GM12878 (cell line): Measurements from ENCODE around the gene SLC1A7. TPM values are rescaled to one million over a fixed set of nuclear protein-coding genes. Genes with fewer than 3 reads are reported as not detected.

Experiments
- ATAC-seq: fragments of 200-7000 bp; cut with Tn5 transposase; 3 replicates; pipeline ENCODE4 v1.9.1; 2020; ENCODE audit warnings: mild to moderate bottlenecking, moderate library complexity
- BruUV-seq: library from RNA; stranded (reverse); fragments of 400-500 nt; replicated peaks from 2 replicates; lab custom pipeline; 2021; lab: Mats Ljungman, UMichigan
- CTCF ChIA-PET: fragments of 300-600 bp; sonication (Branson Sonifier 250); formaldehyde crosslinking; extraction: SDS; loops from one replicate; lab custom pipeline; 2021; ENCODE audit warnings: inconsistent platforms; lab: Yijun Ruan, JAX
- POLR2A ChIA-PET: fragments of 350-600 bp; formaldehyde crosslinking; extraction: SDS; loops from one replicate; lab custom pipeline; 2021; ENCODE audit warnings: inconsistent platforms; lab: Charles Lee
- RAD21 ChIA-PET: fragments of 300-600 bp; sonication (Branson Sonifier 250); formaldehyde crosslinking; loops from one replicate; lab custom pipeline; 2023; ENCODE audit warnings: antibody characterized with exemption; ENCODE audit not compliant: unreplicated experiment; lab: Charles Lee
- SMC1A ChIA-PET: fragments of 300-600 bp; sonication (Branson Sonifier 250); formaldehyde crosslinking; loops from one replicate; lab custom pipeline; 2023; ENCODE audit not compliant: unreplicated experiment, uncharacterized antibody; lab: Charles Lee
- DNase-seq: peaks from one replicate; pipeline ENCODE4 v3.0.0-alpha.2; 2011; ENCODE audit warnings: low read depth, low spot score
- FAIRE-seq: peaks from 3 replicates; lab custom pipeline; 2011; peaks lifted over from hg19 to GRCh38; lab: Jason Lieb, UNC
- H2AFZ ChIP-seq: 2 replicates; pipeline ENCODE4 v1.6.0; 2011; ENCODE audit warnings: low read depth, low read length, control low read depth; ENCODE audit not compliant: control insufficient read depth
- H3K27ac ChIP-seq: 2 replicates; pipeline ENCODE4 v1.5.1; 2011; ENCODE audit warnings: control low read depth; ENCODE audit not compliant: control insufficient read depth, insufficient read depth
- H3K27me3 ChIP-seq, 2 experiments: replicated peaks in 1 of 2; 2 replicates each; pipeline versions ENCODE4 v1.6.0 to v1.6.1; 2011; ENCODE audit warnings: low read length in 1 of 2; ENCODE audit not compliant: control insufficient read depth in 2 of 2, insufficient read depth in 2 of 2
- H3K36me3 ChIP-seq, 2 experiments: 2 replicates each; pipeline ENCODE4 v1.5.1; 2011; ENCODE audit warnings: low read length in 1 of 2; ENCODE audit not compliant: control insufficient read depth in 2 of 2, insufficient read depth in 2 of 2
- H3K4me1 ChIP-seq: 2 replicates; pipeline ENCODE4 v1.6.1; 2011; ENCODE audit warnings: mild to moderate bottlenecking, low read length, moderate library complexity, mixed read lengths; ENCODE audit not compliant: control insufficient read depth, insufficient read depth
- H3K4me2 ChIP-seq: 2 replicates; pipeline ENCODE4 v1.6.0; 2011; ENCODE audit warnings: control low read depth; ENCODE audit not compliant: control insufficient read depth, insufficient read depth
- H3K4me3 ChIP-seq: fragments of 200-600 bp; sonication (generic); 2 replicates; pipeline ENCODE4 v1.5.1; 2016
- H3K79me2 ChIP-seq: 2 replicates; pipeline ENCODE4 v1.6.0; 2011; ENCODE audit warnings: low read length; ENCODE audit not compliant: control insufficient read depth, insufficient read depth
- H3K9ac ChIP-seq: 2 replicates; pipeline ENCODE4 v1.8.0; 2011; ENCODE audit warnings: low read length, control low read depth, mixed read lengths; ENCODE audit not compliant: control insufficient read depth, insufficient read depth
- H3K9me3 ChIP-seq: replicated peaks from 3 replicates; pipeline ENCODE4 v1.5.1; 2011; ENCODE audit warnings: mild to moderate bottlenecking, low read length; ENCODE audit not compliant: control insufficient read depth, insufficient read depth
- H4K20me1 ChIP-seq: 2 replicates; pipeline ENCODE4 v1.6.0; 2011; ENCODE audit not compliant: control insufficient read depth, insufficient read depth
- CBFB ChIP-seq: IDR thresholded peaks from 2 replicates; pipeline ENCODE4 v1.6.1; 2016; ENCODE audit warnings: antibody characterized with exemption, low read depth
- CEBPB ChIP-seq, 2 experiments: fragments of 150-350 bp in 1 of 2; IDR thresholded peaks; 2 replicates each; pipeline ENCODE4 v1.6.1; 2012 to 2014; ENCODE audit warnings: low read depth in 2 of 2, low read length in 2 of 2, borderline replicate concordance in 1 of 2, inconsistent platforms in 1 of 2
- LARP7 ChIP-seq: fragments of 450-650 bp; IDR thresholded peaks from 2 replicates; pipeline ENCODE4 v1.6.1; 2017; ENCODE audit warnings: mild to moderate bottlenecking
- RB1 ChIP-seq: fragments of 450-650 bp; formaldehyde crosslinking; IDR thresholded peaks from 2 replicates; pipeline ENCODE4 v1.6.1; 2017; ENCODE audit warnings: mild to moderate bottlenecking, borderline replicate concordance
- SRF ChIP-seq, 2 experiments: IDR thresholded peaks; 2 replicates each; pipeline ENCODE4 v1.6.1; 2011; ENCODE audit warnings: low read depth in 2 of 2, low read length in 2 of 2, mild to moderate bottlenecking in 1 of 2, moderate library complexity in 1 of 2
- SUPT20H ChIP-seq: IDR thresholded peaks from 2 replicates; pipeline ENCODE4 v1.6.1; 2011; ENCODE audit warnings: low read depth, mild to moderate bottlenecking, low read length, moderate library complexity, borderline replicate concordance; ENCODE audit not compliant: control insufficient read depth
- ZNF384 ChIP-seq: IDR thresholded peaks from 2 replicates; pipeline ENCODE4 v1.6.1; 2012; ENCODE audit warnings: low read depth, mild to moderate bottlenecking, low read length, improper control_type of control experiment, borderline replicate concordance
- WGBS: methylation state at CpG from one replicate; pipeline ENCODE4 v1.1.6; 2016; ENCODE audit warnings: low lambda C conversion rate; ENCODE audit not compliant: insufficient replicate concordance, insufficient coverage; ENCODE audit errors: missing lambda C conversion rate; 5-methylcytosine and 5-hydroxymethylcytosine counted together
- in situ Hi-C: fragments of 300-500 bp; cut with MboI; formaldehyde crosslinking; loops from 9 replicates; pipeline ENCODE4 v1.14.3; 2018; ENCODE audit warnings: mixed read lengths
- intact Hi-C: fragments of 100-400 bp; cut with micrococcal nuclease; formaldehyde crosslinking; loops from one replicate; pipeline ENCODE4 v1.14.2; 2022; ENCODE audit not compliant: unreplicated experiment
- polyA plus RNA-seq, 11 experiments: library from polyadenylated mRNA; depleted of rRNA in 4 of 11; unstranded in 6 of 11; stranded (reverse) in 5 of 11; fragments of >200 nt; fragmentation: Nextera tagmentation in 4 of 11; fragmentation: Illumina TruSeq in 1 of 11; extraction: Ambion mirVana in 4 of 11; extraction: Trizol in 1 of 11; gene quantifications; 1 replicate in 1 of 11; 2 replicates in 10 of 11; pipeline versions ENCODE4 v1.2.1 to v1.2.3, GENCODE V29; 2011 to 2016; ENCODE audit warnings: inconsistent platforms in 2 of 11, missing spikeins in 2 of 11, low read depth in 1 of 11
- total RNA-seq, 4 experiments: library from RNA; depleted of rRNA in 3 of 4; stranded (reverse); fragments of >200 nt in 3 of 4; fragmentation: Illumina TruSeq in 1 of 4; extraction: Trizol in 1 of 4; gene quantifications; 2 replicates each; pipeline versions ENCODE4 v1.2.1 to v1.2.3, GENCODE V29; 2013 to 2021
- TF ChIP-seq, protein P1 (sequence below): fragments of 450-650 bp; formaldehyde crosslinking; IDR thresholded peaks from 2 replicates; pipeline ENCODE4 v1.4.0; 2020; ENCODE audit warnings: mild to moderate bottlenecking, moderate library complexity
- TF ChIP-seq, protein P2 (sequence below): fragments of 450-650 bp; IDR thresholded peaks from 2 replicates; pipeline ENCODE4 v1.6.1; 2017; ENCODE audit warnings: mild to moderate bottlenecking, moderate library complexity
- TF ChIP-seq, protein P3 (sequence below): fragments of 450-650 bp; IDR thresholded peaks from 2 replicates; pipeline ENCODE4 v1.6.1; 2017; ENCODE audit warnings: antibody characterized with exemption, mild to moderate bottlenecking, moderate library complexity

The SLC1A7 gene
- total and polyA plus RNA-seq, 10 of the 15 experiments (the other 5 are each of a cell fraction or from before 2014, with no cell fraction given) = not detected

DNA sequence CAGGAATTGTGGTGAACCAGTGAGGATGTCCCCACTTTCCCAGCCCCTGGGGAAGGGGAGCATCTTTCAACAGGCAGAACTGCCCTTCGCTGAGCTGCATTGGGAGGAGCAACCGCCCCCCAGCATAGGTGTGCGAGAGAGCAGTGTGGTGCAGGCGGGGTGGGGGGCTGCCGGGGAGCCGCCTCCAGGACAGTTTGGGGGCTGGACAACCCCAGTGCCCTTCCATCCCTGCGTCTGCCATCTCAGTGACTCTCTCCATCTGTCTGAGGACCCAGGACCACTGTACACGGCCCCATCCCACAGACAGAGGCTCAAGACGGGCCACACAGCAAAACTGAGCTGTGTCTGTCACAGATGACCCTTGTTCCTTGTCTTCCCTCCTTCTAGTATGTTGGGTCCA lies 66.3 kb downstream of the SLC1A7 start (continued):
- TF ChIP-seq, protein P1, sequence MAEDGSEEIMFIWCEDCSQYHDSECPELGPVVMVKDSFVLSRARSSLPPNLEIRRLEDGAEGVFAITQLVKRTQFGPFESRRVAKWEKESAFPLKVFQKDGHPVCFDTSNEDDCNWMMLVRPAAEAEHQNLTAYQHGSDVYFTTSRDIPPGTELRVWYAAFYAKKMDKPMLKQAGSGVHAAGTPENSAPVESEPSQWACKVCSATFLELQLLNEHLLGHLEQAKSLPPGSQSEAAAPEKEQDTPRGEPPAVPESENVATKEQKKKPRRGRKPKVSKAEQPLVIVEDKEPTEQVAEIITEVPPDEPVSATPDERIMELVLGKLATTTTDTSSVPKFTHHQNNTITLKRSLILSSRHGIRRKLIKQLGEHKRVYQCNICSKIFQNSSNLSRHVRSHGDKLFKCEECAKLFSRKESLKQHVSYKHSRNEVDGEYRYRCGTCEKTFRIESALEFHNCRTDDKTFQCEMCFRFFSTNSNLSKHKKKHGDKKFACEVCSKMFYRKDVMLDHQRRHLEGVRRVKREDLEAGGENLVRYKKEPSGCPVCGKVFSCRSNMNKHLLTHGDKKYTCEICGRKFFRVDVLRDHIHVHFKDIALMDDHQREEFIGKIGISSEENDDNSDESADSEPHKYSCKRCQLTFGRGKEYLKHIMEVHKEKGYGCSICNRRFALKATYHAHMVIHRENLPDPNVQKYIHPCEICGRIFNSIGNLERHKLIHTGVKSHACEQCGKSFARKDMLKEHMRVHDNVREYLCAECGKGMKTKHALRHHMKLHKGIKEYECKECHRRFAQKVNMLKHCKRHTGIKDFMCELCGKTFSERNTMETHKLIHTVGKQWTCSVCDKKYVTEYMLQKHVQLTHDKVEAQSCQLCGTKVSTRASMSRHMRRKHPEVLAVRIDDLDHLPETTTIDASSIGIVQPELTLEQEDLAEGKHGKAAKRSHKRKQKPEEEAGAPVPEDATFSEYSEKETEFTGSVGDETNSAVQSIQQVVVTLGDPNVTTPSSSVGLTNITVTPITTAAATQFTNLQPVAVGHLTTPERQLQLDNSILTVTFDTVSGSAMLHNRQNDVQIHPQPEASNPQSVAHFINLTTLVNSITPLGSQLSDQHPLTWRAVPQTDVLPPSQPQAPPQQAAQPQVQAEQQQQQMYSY (CRISPR knock-in tag) = no peak

DNA sequence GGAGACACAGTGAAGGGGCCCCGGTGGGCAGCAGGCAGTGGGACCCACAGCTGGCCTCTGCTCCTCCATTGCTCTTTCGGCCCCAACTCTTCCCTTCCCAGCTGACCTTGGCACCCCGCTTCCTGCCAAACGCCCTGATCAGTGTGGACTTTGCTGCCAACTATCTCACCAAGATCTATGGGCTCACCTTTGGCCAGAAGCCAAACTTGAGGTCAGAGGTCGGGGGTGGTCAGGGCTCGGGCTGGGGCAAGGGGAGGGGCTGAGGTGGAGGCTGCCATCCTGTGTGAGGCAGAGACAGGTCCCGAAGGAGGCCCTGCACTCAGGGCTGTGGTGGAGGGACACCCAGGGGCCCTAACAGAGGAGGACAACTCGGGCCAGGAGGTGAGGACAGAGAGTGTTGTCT lies 66.7 kb downstream of the SLC1A7 start:
- no peak overlapping the region for H3K27ac ChIP-seq
- no peaks in the 10 kb centered on the region for H3K4me1 ChIP-seq
- WGBS = 38% methylated on average over 8 of the region's 8 CpGs
- ChIA-PET SMC1A (no interaction called here), CTCF (interaction anchor here (0.6 kb wide), 1 partner anchor 795 kb away, joined by 3 read pairs; no protein-coding TSS in a partner anchor), POLR2A (no interaction called here), RAD21 (no interaction called here)
- H3K9me3 ChIP-seq = no peaks in the 10 kb centered on the region
- no peak overlapping the region for H3K4me3 ChIP-seq
- intact Hi-C loops (no loop called here), in situ Hi-C loops (no loop called here)
- no peaks in the 10 kb centered on the region for H4K20me1 ChIP-seq
- H3K36me3 ChIP-seq = no peaks in the 10 kb centered on the region
- H3K9ac ChIP-seq = no peak overlapping the region
- no peak for FAIRE-seq
- H3K27me3 ChIP-seq = no peaks in the 10 kb centered on the region
- H3K79me2 ChIP-seq = no peaks in the 10 kb centered on the region
- H2AFZ ChIP-seq = no peak overlapping the region
- H3K4me2 ChIP-seq = no peak overlapping the region
- no peak for ATAC-seq
- BruUV-seq = no TSS peak
- no peak for DNase-seq
- TF ChIP-seq SRF (IDR thresholded peaks at IDR 0.05; ENCODE audit: low read depth in 2 of 2, low read length in 2 of 2) (no peak), RB1 (no peak), LARP7 (no peak), CBFB (no peak), ZNF384 (no peak), SUPT20H (no peak), CEBPB (IDR thresholded peaks at IDR 0.05; ENCODE audit: borderline replicate concordance in 1 of 2, low read depth in 2 of 2, low read length in 2 of 2) (no peak)
- TF ChIP-seq, protein P2, sequence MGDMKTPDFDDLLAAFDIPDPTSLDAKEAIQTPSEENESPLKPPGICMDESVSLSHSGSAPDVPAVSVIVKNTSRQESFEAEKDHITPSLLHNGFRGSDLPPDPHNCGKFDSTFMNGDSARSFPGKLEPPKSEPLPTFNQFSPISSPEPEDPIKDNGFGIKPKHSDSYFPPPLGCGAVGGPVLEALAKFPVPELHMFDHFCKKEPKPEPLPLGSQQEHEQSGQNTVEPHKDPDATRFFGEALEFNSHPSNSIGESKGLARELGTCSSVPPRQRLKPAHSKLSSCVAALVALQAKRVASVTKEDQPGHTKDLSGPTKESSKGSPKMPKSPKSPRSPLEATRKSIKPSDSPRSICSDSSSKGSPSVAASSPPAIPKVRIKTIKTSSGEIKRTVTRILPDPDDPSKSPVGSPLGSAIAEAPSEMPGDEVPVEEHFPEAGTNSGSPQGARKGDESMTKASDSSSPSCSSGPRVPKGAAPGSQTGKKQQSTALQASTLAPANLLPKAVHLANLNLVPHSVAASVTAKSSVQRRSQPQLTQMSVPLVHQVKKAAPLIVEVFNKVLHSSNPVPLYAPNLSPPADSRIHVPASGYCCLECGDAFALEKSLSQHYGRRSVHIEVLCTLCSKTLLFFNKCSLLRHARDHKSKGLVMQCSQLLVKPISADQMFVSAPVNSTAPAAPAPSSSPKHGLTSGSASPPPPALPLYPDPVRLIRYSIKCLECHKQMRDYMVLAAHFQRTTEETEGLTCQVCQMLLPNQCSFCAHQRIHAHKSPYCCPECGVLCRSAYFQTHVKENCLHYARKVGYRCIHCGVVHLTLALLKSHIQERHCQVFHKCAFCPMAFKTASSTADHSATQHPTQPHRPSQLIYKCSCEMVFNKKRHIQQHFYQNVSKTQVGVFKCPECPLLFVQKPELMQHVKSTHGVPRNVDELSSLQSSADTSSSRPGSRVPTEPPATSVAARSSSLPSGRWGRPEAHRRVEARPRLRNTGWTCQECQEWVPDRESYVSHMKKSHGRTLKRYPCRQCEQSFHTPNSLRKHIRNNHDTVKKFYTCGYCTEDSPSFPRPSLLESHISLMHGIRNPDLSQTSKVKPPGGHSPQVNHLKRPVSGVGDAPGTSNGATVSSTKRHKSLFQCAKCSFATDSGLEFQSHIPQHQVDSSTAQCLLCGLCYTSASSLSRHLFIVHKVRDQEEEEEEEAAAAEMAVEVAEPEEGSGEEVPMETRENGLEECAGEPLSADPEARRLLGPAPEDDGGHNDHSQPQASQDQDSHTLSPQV = no peak
- TF ChIP-seq, protein P3, sequence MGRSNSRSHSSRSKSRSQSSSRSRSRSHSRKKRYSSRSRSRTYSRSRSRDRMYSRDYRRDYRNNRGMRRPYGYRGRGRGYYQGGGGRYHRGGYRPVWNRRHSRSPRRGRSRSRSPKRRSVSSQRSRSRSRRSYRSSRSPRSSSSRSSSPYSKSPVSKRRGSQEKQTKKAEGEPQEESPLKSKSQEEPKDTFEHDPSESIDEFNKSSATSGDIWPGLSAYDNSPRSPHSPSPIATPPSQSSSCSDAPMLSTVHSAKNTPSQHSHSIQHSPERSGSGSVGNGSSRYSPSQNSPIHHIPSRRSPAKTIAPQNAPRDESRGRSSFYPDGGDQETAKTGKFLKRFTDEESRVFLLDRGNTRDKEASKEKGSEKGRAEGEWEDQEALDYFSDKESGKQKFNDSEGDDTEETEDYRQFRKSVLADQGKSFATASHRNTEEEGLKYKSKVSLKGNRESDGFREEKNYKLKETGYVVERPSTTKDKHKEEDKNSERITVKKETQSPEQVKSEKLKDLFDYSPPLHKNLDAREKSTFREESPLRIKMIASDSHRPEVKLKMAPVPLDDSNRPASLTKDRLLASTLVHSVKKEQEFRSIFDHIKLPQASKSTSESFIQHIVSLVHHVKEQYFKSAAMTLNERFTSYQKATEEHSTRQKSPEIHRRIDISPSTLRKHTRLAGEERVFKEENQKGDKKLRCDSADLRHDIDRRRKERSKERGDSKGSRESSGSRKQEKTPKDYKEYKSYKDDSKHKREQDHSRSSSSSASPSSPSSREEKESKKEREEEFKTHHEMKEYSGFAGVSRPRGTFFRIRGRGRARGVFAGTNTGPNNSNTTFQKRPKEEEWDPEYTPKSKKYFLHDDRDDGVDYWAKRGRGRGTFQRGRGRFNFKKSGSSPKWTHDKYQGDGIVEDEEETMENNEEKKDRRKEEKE = no peak
